MM.1S (cell line): ENCODE results near the gene POLQ.

Source experiments
- DNase-seq: peaks from one replicate; pipeline ENCODE4 v3.0.0-alpha.2; 2015
- H2AFZ ChIP-seq: fragments of 300-600 bp; sonication (generic); 2 replicates; pipeline ENCODE4 v1.6.0; 2016; ENCODE audit warnings: antibody characterized with exemption, low read length
- H3F3A ChIP-seq: fragments of 300-600 bp; sonication (generic); 2 replicates; pipeline ENCODE4 v1.6.1; 2016; ENCODE audit warnings: mild to moderate bottlenecking, antibody characterized with exemption, low read length, moderate library complexity, mixed read lengths; ENCODE audit not compliant: insufficient read depth
- H3K27ac ChIP-seq: fragments of 300-600 bp; sonication (generic); 2 replicates; pipeline ENCODE4 v1.5.1; 2016; ENCODE audit warnings: mild to moderate bottlenecking, low read length
- H3K27me3 ChIP-seq: fragments of 300-600 bp; sonication (generic); replicated peaks from 2 replicates; pipeline ENCODE4 v1.6.0; 2016; ENCODE audit warnings: low read length; ENCODE audit not compliant: insufficient read depth
- H3K36me3 ChIP-seq: fragments of 300-600 bp; sonication (generic); replicated peaks from 2 replicates; pipeline ENCODE4 v1.6.1; 2016; ENCODE audit warnings: mild to moderate bottlenecking, low read length, mixed read lengths; ENCODE audit not compliant: insufficient read depth
- H3K4me1 ChIP-seq: fragments of 300-600 bp; sonication (generic); 2 replicates; pipeline ENCODE4 v1.6.1; 2016; ENCODE audit warnings: low read length, mixed read lengths
- H3K4me2 ChIP-seq: fragments of 300-600 bp; sonication (generic); 2 replicates; pipeline ENCODE4 v1.6.0; 2016; ENCODE audit warnings: low read depth, low read length
- H3K4me3 ChIP-seq: fragments of 300-600 bp; sonication (generic); 2 replicates; pipeline ENCODE4 v1.5.1; 2016; ENCODE audit warnings: low read length, mixed read lengths
- H3K79me2 ChIP-seq: fragments of 300-600 bp; sonication (generic); 2 replicates; pipeline ENCODE4 v1.6.1; 2016; ENCODE audit warnings: mixed run types, low read length, mixed read lengths
- H3K9ac ChIP-seq: fragments of 300-600 bp; sonication (generic); 2 replicates; pipeline ENCODE4 v1.6.1; 2016; ENCODE audit warnings: low read length, mixed read lengths
- H3K9me2 ChIP-seq: fragments of 300-600 bp; sonication (generic); replicated peaks from 2 replicates; pipeline ENCODE4 v1.6.1; 2016; ENCODE audit warnings: mild to moderate bottlenecking, low read length, mixed read lengths; ENCODE audit not compliant: insufficient read depth
- H3K9me3 ChIP-seq: fragments of 300-600 bp; sonication (generic); replicated peaks from 2 replicates; pipeline ENCODE4 v1.6.1; 2016; ENCODE audit warnings: mild to moderate bottlenecking, low read length, mixed read lengths; ENCODE audit not compliant: insufficient read depth
- H4K20me1 ChIP-seq: fragments of 300-600 bp; sonication (generic); 2 replicates; pipeline ENCODE4 v1.6.1; 2016; ENCODE audit warnings: mild to moderate bottlenecking, low read length, moderate library complexity, mixed read lengths; ENCODE audit not compliant: insufficient read depth
- CTCF ChIP-seq: fragments of 300-600 bp; sonication (generic); IDR thresholded peaks from 2 replicates; pipeline ENCODE4 v1.5.1; 2016; ENCODE audit warnings: antibody characterized with exemption, low read length, mixed read lengths
- EZH2 ChIP-seq: fragments of 300-600 bp; sonication (generic); optimal IDR thresholded peaks from 2 replicates; pipeline ENCODE3; 2017; ENCODE audit warnings: low read depth, mild to moderate bottlenecking, antibody characterized with exemption, low read length, mixed read lengths
- EZH2phosphoT487 ChIP-seq: fragments of 300-600 bp; sonication (generic); IDR thresholded peaks from 2 replicates; pipeline ENCODE4 v1.6.1; 2018; ENCODE audit warnings: antibody characterized with exemption, low read length

The POLQ gene

GRCh38 chr3:121514496-121514895 lies 31.3 kb downstream of the POLQ start:
- Histone ChIP-seq H2AFZ (no peak overlapping the region), H3F3A (no peaks in the 10 kb centered on the region), H3K4me3 (no peak overlapping the region), H3K9ac (no peak overlapping the region), H4K20me1 (no peaks in the 10 kb centered on the region), H3K4me2 (no peak overlapping the region), H3K36me3 (peaks cover 9% of the 10 kb centered on the region), H3K79me2 (peaks cover 38% of the 10 kb centered on the region), H3K9me3 (no peaks in the 10 kb centered on the region), H3K27me3 (no peaks in the 10 kb centered on the region), H3K9me2 (no peaks in the 10 kb centered on the region), H3K4me1 (no peaks in the 10 kb centered on the region), H3K27ac (no peak overlapping the region)
- no peak for TF ChIP-seq CTCF
- TF ChIP-seq EZH2phosphoT487, result no peak
- no peak for TF ChIP-seq EZH2
- no peak for DNase-seq

- Histone ChIP-seq H2AFZ (no peak overlapping the region), H3K9me2 (no peaks in the 10 kb centered on the region), H4K20me1 (no peaks in the 10 kb centered on the region), H3K9me3 (no peaks in the 10 kb centered on the region), H3K4me3 (no peak overlapping the region), H3F3A (no peaks in the 10 kb centered on the region), H3K4me1 (no peaks in the 10 kb centered on the region), H3K36me3 (peaks cover 17% of the 10 kb centered on the region), H3K27me3 (no peaks in the 10 kb centered on the region), H3K79me2 (no peaks in the 10 kb centered on the region), H3K9ac (no peak overlapping the region), H3K4me2 (no peak overlapping the region), H3K27ac (no peak overlapping the region)
- no peak for DNase-seq
- TF ChIP-seq EZH2phosphoT487, result no peak
- TF ChIP-seq CTCF, result no peak
- no peak for TF ChIP-seq EZH2
Measured at GRCh38 chr3:121508389-121508788, 37.4 kb downstream of the POLQ start.

GRCh38 chr3:121505256-121505655 lies 40.5 kb downstream of the POLQ start:
- Histone ChIP-seq H3K9me2 (no peaks in the 10 kb centered on the region), H2AFZ (no peak overlapping the region), H3K9ac (no peak overlapping the region), H3K27me3 (no peaks in the 10 kb centered on the region), H3K79me2 (peaks cover 4% of the 10 kb centered on the region; the same call in 1 of the 2 replicates), H3K9me3 (no peaks in the 10 kb centered on the region), H3K4me2 (no peak overlapping the region), H3K4me3 (no peak overlapping the region), H3K27ac (no peak overlapping the region), H4K20me1 (no peaks in the 10 kb centered on the region), H3K36me3 (peaks cover 17% of the 10 kb centered on the region), H3K4me1 (no peaks in the 10 kb centered on the region), H3F3A (no peaks in the 10 kb centered on the region)
- TF ChIP-seq CTCF, result no peak
- no peak for TF ChIP-seq EZH2phosphoT487
- no peak for DNase-seq
